Astrocyte (in vitro differentiated cells and primary cell): Measurements from ENCODE around the gene PBX1.

Source experiments
- EZH2 ChIP-seq: IDR thresholded peaks from 2 replicates; pipeline ENCODE4 v1.6.1; 2012; ENCODE audit warnings: mild to moderate bottlenecking, low read length, inconsistent platforms; ENCODE audit not compliant: insufficient read depth
- TF ChIP-seq, protein P1 (sequence below): IDR thresholded peaks from 2 replicates; pipeline ENCODE4 v1.5.1; 2011; ENCODE audit warnings: low read depth, mild to moderate bottlenecking, inconsistent platforms, low read length, moderate library complexity; ENCODE audit not compliant: insufficient read depth

DNA sequence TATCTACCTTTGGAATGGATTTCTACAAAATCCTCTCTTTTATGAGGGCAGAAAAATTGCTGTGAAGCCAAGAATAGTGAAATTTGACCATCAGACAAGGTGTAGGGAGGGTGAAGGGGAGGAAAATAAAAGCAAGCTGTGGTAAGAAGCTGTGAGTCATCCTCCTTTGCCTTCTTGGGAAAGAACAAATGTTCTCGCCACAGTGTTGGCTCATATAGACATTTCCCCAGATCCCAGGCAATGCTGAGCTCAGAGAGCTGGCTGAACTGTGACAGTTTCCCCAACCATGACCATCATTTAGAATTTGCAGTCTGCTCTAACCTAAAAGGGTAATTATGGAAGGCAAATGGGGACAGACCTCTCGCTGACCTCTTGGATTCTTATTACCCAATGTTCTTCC, 235.4 kb downstream of the PBX1 start:
- TF ChIP-seq, protein P1, sequence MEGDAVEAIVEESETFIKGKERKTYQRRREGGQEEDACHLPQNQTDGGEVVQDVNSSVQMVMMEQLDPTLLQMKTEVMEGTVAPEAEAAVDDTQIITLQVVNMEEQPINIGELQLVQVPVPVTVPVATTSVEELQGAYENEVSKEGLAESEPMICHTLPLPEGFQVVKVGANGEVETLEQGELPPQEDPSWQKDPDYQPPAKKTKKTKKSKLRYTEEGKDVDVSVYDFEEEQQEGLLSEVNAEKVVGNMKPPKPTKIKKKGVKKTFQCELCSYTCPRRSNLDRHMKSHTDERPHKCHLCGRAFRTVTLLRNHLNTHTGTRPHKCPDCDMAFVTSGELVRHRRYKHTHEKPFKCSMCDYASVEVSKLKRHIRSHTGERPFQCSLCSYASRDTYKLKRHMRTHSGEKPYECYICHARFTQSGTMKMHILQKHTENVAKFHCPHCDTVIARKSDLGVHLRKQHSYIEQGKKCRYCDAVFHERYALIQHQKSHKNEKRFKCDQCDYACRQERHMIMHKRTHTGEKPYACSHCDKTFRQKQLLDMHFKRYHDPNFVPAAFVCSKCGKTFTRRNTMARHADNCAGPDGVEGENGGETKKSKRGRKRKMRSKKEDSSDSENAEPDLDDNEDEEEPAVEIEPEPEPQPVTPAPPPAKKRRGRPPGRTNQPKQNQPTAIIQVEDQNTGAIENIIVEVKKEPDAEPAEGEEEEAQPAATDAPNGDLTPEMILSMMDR = no peak
- no peak for TF ChIP-seq EZH2
